Measurements from ENCODE around the gene SLC6A11. TPM values are rescaled to one million over a fixed set of nuclear protein-coding genes. Genes with fewer than 3 reads are reported as not detected.

Gene SLC6A11
- polyA plus RNA-seq, 1 experiment: not detected

- no peaks in the 10 kb centered on the region; the same call in 1 of the 2 replicates for H3K27me3 ChIP-seq (ENCODE audit: control insufficient read depth, insufficient read depth, low read length)
- POLR2A ChIA-PET: no interaction called here
- TF ChIP-seq CTCF (IDR thresholded peaks at IDR 0.05; ENCODE audit: insufficient read depth, low read depth, low read length): no peak
- no peak for DNase-seq (ENCODE audit: low read depth)
- no peaks in the 10 kb centered on the region for H3K36me3 ChIP-seq (ENCODE audit: control insufficient read depth, insufficient read depth, low read length)
- CTCF ChIA-PET: no interaction called here
- H3K4me3 ChIP-seq (ENCODE audit: low read depth, low read length): no peak overlapping the region
These were observed 103.6 kb downstream of the SLC6A11 start for GRCh38 chr3:10919636-10920035.

- Histone ChIP-seq H3K36me3 (ENCODE audit: control insufficient read depth, insufficient read depth, low read length) (no peaks in the 10 kb centered on the region), H3K4me3 (ENCODE audit: low read depth, low read length) (no peak overlapping the region), H3K27me3 (ENCODE audit: control insufficient read depth, insufficient read depth, low read length) (0 out of 2 replicates have a peak, but pooled peaks cover 1% of the 10 kb centered on the region)
- DNase-seq (ENCODE audit: low read depth): no peak
- no peak for TF ChIP-seq CTCF (IDR thresholded peaks at IDR 0.05; ENCODE audit: insufficient read depth, low read depth, low read length)
- POLR2A ChIA-PET: no interaction called here
- CTCF ChIA-PET: interaction anchor here (1.2 kb wide), 1 partner anchor 17 kb away, joined by 3 read pairs; no protein-coding TSS in a partner anchor
These were observed 109.6 kb downstream of the SLC6A11 start for GRCh38 chr3:10925436-10926255.

GRCh38 chr3:10926256-10926810, 110.3 kb downstream of the SLC6A11 start:
- POLR2A ChIA-PET: no interaction called here
- CTCF ChIA-PET: no interaction called here
- no peak for DNase-seq (ENCODE audit: low read depth)
- H3K36me3 ChIP-seq (ENCODE audit: control insufficient read depth, insufficient read depth, low read length): no peaks in the 10 kb centered on the region
- no peak for TF ChIP-seq CTCF (IDR thresholded peaks at IDR 0.05; ENCODE audit: insufficient read depth, low read depth, low read length)
- 0 out of 2 replicates have a peak, but pooled peaks cover 1% of the 10 kb centered on the region for H3K27me3 ChIP-seq (ENCODE audit: control insufficient read depth, insufficient read depth, low read length)
- H3K4me3 ChIP-seq (ENCODE audit: low read depth, low read length): no peak overlapping the region

- Histone ChIP-seq H3K4me3 (ENCODE audit: low read depth, low read length) (no peak overlapping the region), H3K36me3 (ENCODE audit: control insufficient read depth, insufficient read depth, low read length) (no peaks in the 10 kb centered on the region), H3K27me3 (ENCODE audit: control insufficient read depth, insufficient read depth, low read length) (0 out of 2 replicates have a peak, but pooled peaks cover 1% of the 10 kb centered on the region)
- no peak for DNase-seq (ENCODE audit: low read depth)
- ChIA-PET CTCF (interaction anchor here (1.7 kb wide), 1 partner anchor 18 kb away, joined by 4 read pairs; no protein-coding TSS in a partner anchor), POLR2A (no interaction called here)
- TF ChIP-seq CTCF (IDR thresholded peaks at IDR 0.05; ENCODE audit: insufficient read depth, low read depth, low read length): no peak
These were observed 110.9 kb downstream of the SLC6A11 start for GRCh38 chr3:10926811-10927521.

- DNase-seq (ENCODE audit: low read depth): no peak
- no peaks in the 10 kb centered on the region for H3K36me3 ChIP-seq (ENCODE audit: control insufficient read depth, insufficient read depth, low read length)
- H3K4me3 ChIP-seq (ENCODE audit: low read depth, low read length): no peak overlapping the region
- CTCF ChIA-PET: interaction anchor here (1.7 kb wide), 1 partner anchor 18 kb away, joined by 4 read pairs; no protein-coding TSS in a partner anchor
- POLR2A ChIA-PET: no interaction called here
- TF ChIP-seq CTCF (IDR thresholded peaks at IDR 0.05; ENCODE audit: insufficient read depth, low read depth, low read length): no peak
- H3K27me3 ChIP-seq (ENCODE audit: control insufficient read depth, insufficient read depth, low read length): 0 out of 2 replicates have a peak, but pooled peaks cover 1% of the 10 kb centered on the region
These were observed 111.5 kb downstream of the SLC6A11 start for GRCh38 chr3:10927551-10927950.

Data from BJ (cell line).